Esophagus muscularis mucosa (tissue), 4 donors: ENCODE results near the gene LPAR5.

Experiments
- CTCF ChIP-seq, 3 experiments: fragments of 200-600 bp in 2 of 3; fragments of 450-650 bp in 1 of 3; sonication (generic) in 2 of 3; IDR thresholded peaks; one replicate each; pipeline ENCODE4 v1.5.1; 2017 to 2019; ENCODE audit warnings: antibody characterized with exemption in 3 of 3, mild to moderate bottlenecking in 2 of 3, moderate library complexity in 1 of 3
- EP300 ChIP-seq: sonication (generic); formaldehyde crosslinking; IDR thresholded peaks from one replicate; pipeline ENCODE4 v1.6.1; 2017; ENCODE audit warnings: antibody characterized with exemption
- POLR2A ChIP-seq: fragments of 450-650 bp; IDR thresholded peaks from one replicate; pipeline ENCODE4 v1.6.1; 2017; ENCODE audit warnings: antibody characterized with exemption, moderate library complexity, mild to moderate bottlenecking, low read depth

GRCh38 chr12:6644903-6645302 is 9.1 kb upstream of the LPAR5 start:
- TF ChIP-seq CTCF (IDR thresholded peaks at IDR 0.05) (peak in 2 of 3 experiments; percentile 32 to 42), POLR2A (no peak), EP300 (no peak)
